ENCODE data around the gene PHLPP1. TPM values are rescaled to one million over a fixed set of nuclear protein-coding genes. Genes with fewer than 3 reads are reported as not detected.

Gene PHLPP1
- total and polyA plus RNA-seq, 10 donors = 1.2 to 10.6 (median 6.7) TPM

GRCh38 chr18:62844850-62845643, 129.7 kb downstream of the PHLPP1 start:
- 65 to 78% (median 74%) methylated on average over 7 of the region's 7 CpGs for WGBS, 5 donors
- intact Hi-C loops (cut with DNase I; ENCODE audit: low total_unique reads) = no loop called here
- Histone ChIP-seq H3K4me3 (no peak overlapping the region), H3K27me3 (replicated peaks in 1 of 7) (no peaks in the 10 kb centered on the region), H3K4me1 (peaks cover 0 to 14% (median 0%) of the 10 kb centered on the region in 6 donors), H3K9me3 (no peaks in the 10 kb centered on the region), H3K36me3 (no peaks in the 10 kb centered on the region), H3K27ac (peak overlapping the region in 1 of 8 donors; percentile 0)
- no peak for TF ChIP-seq POLR2AphosphoS5 (IDR thresholded peaks at IDR 0.05)
- no peak for TF ChIP-seq POLR2A (IDR thresholded peaks at IDR 0.05)
- TF ChIP-seq CTCF (IDR thresholded peaks at IDR 0.05 in 8 of 11, conservative IDR thresholded peaks at IDR 0.05 in 3 of 11) = no peak
- DNase-seq = no peak

- no peaks in the 10 kb centered on the region for H3K27me3 ChIP-seq (replicated peaks in 1 of 7)
Measured at GRCh38 chr18:62846313-62846712, 131.0 kb downstream of the PHLPP1 start.

GRCh38 chr18:62847081-62847480, 131.7 kb downstream of the PHLPP1 start:
- Histone ChIP-seq H3K4me1 (peaks cover 0 to 14% (median 0%) of the 10 kb centered on the region in 6 donors), H3K27ac (no peak overlapping the region), H3K27me3 (replicated peaks in 1 of 7) (no peaks in the 10 kb centered on the region), H3K36me3 (no peaks in the 10 kb centered on the region), H3K9me3 (no peaks in the 10 kb centered on the region), H3K4me3 (no peak overlapping the region)
- WGBS, 5 donors = 83 to 93% (median 87%) methylated on average over 4 of the region's 4 CpGs
- no peak for TF ChIP-seq POLR2AphosphoS5 (IDR thresholded peaks at IDR 0.05)
- TF ChIP-seq CTCF (IDR thresholded peaks at IDR 0.05 in 8 of 11, conservative IDR thresholded peaks at IDR 0.05 in 3 of 11) = no peak
- TF ChIP-seq POLR2A (IDR thresholded peaks at IDR 0.05) = no peak
- intact Hi-C loops (cut with DNase I; ENCODE audit: low total_unique reads) = no loop called here
- no peak for DNase-seq

More at GRCh38 chr18:62846313-62846712, 131.0 kb downstream of the PHLPP1 start:
- DNase-seq = no peak
- no peaks in the 10 kb centered on the region for H3K36me3 ChIP-seq
- H3K27ac ChIP-seq = no peak overlapping the region
- H3K9me3 ChIP-seq = no peaks in the 10 kb centered on the region
- H3K4me1 ChIP-seq = peaks cover 0 to 14% (median 0%) of the 10 kb centered on the region in 6 donors
- H3K4me3 ChIP-seq = no peak overlapping the region
- intact Hi-C loops (cut with DNase I; ENCODE audit: low total_unique reads) = no loop called here
- TF ChIP-seq POLR2A (IDR thresholded peaks at IDR 0.05) (no peak), POLR2AphosphoS5 (IDR thresholded peaks at IDR 0.05) (no peak), CTCF (IDR thresholded peaks at IDR 0.05 in 8 of 11, conservative IDR thresholded peaks at IDR 0.05 in 3 of 11) (no peak)

DNA sequence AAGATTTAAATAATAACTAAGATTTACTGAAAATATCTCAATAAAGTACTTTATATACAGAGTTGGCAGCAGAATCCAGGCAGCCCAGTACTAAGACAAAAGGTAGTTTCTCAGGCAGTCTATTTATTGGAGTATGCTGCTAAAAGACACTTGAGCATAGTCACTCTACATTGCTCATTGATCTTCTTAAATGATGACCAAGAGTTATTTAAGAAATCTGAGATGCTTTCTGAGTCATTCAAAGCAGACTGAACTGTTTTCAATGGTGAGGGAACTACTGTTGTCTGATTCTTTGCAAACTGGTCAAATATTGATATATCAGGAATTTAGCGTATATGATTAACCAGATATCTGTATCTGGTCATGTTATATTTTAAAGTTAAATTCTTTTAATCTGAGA, 133.6 kb downstream of the PHLPP1 start:
- WGBS, 5 donors = 94 to 100% (median 100%) methylated on average over 1 of the region's 1 CpG
- intact Hi-C loops (cut with DNase I; ENCODE audit: low total_unique reads) = no loop called here
- no peaks in the 10 kb centered on the region for H3K27me3 ChIP-seq (replicated peaks in 1 of 7)

More for the DNA sequence above, 133.6 kb downstream of the PHLPP1 start:
- no peak for DNase-seq
- H3K27ac ChIP-seq = no peak overlapping the region
- TF ChIP-seq POLR2A (IDR thresholded peaks at IDR 0.05) (no peak), POLR2AphosphoS5 (IDR thresholded peaks at IDR 0.05) (no peak), CTCF (IDR thresholded peaks at IDR 0.05 in 8 of 11, conservative IDR thresholded peaks at IDR 0.05 in 3 of 11) (no peak)
- H3K9me3 ChIP-seq = no peaks in the 10 kb centered on the region
- H3K4me3 ChIP-seq = no peak overlapping the region
- peaks cover 0 to 14% (median 0%) of the 10 kb centered on the region in 6 donors for H3K4me1 ChIP-seq
- H3K36me3 ChIP-seq = no peaks in the 10 kb centered on the region

Data from spleen (tissue), 11 donors.